SK-N-MC (cell line): ENCODE measurements around the gene KIF5A.
A peak's percentile ranks its signal among the peaks of the same experiment; 100 is the strongest.

Experiments used
- DNase-seq: peaks from one replicate; pipeline ENCODE4 v3.0.0-alpha.2; 2011; ENCODE audit warnings: low read depth, low spot score
- H3K27ac ChIP-seq: fragments of 200-600 bp; sonication (generic); 2 replicates; pipeline ENCODE4 v1.5.1; 2016; ENCODE audit warnings: mixed run types
- H3K36me3 ChIP-seq: fragments of 200-600 bp; sonication (generic); 2 replicates; pipeline ENCODE4 v1.6.1; 2017; ENCODE audit warnings: antibody characterized with exemption, low read length, mixed read lengths; ENCODE audit not compliant: insufficient read depth
- H3K4me3 ChIP-seq: fragments of 200-600 bp; sonication (generic); 2 replicates; pipeline ENCODE4 v1.5.1; 2016
- H3K9ac ChIP-seq: fragments of 200-600 bp; sonication (generic); 2 replicates; pipeline ENCODE4 v1.8.0; 2017; ENCODE audit warnings: mixed run types, mixed read lengths; ENCODE audit not compliant: insufficient read length
- H3K9me3 ChIP-seq: fragments of 200-600 bp; sonication (generic); 2 replicates; pipeline ENCODE4 v1.6.1; 2017; ENCODE audit warnings: low read depth, mild to moderate bottlenecking, antibody characterized with exemption, low read length, moderate library complexity, mixed read lengths
- EZH2 ChIP-seq: fragments of 200-600 bp; sonication (generic); IDR thresholded peaks from one replicate; pipeline ENCODE4 v1.6.1; 2017; ENCODE audit warnings: antibody characterized with exemption
- FOXP2 ChIP-seq: optimal IDR thresholded peaks from 2 replicates; pipeline ENCODE3; 2011; ENCODE audit warnings: mild to moderate bottlenecking, moderate library complexity; ENCODE audit not compliant: insufficient read depth; ENCODE audit errors: extremely low read length, control extremely low read depth
- POLR2AphosphoS5 ChIP-seq: IDR thresholded peaks from 2 replicates; pipeline ENCODE4 v1.6.1; 2012; ENCODE audit warnings: mild to moderate bottlenecking, low read depth, low read length, borderline replicate concordance

KIF5A gene

DNA sequence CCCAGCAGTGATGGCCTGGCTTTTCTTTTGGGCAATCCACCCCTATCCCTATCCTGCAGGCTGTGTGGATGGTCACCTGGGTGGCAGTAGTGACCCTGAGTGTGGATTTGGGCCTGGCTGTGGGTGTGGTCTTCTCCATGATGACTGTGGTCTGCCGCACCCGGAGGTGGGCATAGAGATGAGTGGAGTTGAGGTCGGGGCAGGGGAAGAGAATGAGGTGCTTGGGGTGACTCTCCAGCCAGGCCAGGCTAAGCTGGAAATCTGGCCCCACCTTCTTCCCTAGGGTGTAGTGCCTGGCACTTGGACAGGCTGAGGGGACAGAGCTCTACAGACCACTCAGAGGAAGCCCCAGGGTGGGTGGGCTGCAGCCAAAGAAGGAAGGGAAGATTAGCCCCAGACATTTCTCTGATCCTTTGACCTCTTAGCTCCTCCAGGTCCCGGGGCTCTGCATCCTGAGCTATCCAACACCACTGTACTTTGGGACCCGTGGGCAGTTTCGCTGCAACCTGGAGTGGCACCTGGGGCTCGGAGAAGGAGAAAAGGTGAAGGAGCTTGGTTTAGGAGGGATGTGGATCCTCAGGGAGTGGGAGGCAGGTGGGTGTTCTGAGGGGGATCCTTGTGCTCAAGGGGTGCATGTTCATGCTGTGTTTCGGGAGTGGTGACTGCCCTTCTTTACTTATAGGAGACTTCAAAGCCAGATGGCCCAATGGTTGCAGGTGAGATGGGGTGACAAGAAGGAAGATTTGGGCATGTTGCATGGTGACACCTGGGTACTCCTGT is 74.8 kb downstream of the KIF5A start:
- no peak for TF ChIP-seq POLR2AphosphoS5
- TF ChIP-seq FOXP2: no peak
- no peak for TF ChIP-seq EZH2
- no peaks in the 10 kb centered on the region; the same call in 1 of the 2 replicates for H3K36me3 ChIP-seq
- no peak overlapping the region for H3K9ac ChIP-seq
- no peak overlapping the region for H3K4me3 ChIP-seq
- H3K9me3 ChIP-seq: no peaks in the 10 kb centered on the region
- H3K27ac ChIP-seq: no peak overlapping the region
- DNase-seq: no peak

- H3K9ac ChIP-seq: no peak overlapping the region
- TF ChIP-seq POLR2AphosphoS5: no peak
- no peak for TF ChIP-seq EZH2
- no peak for TF ChIP-seq FOXP2
- no peak overlapping the region for H3K27ac ChIP-seq
- no peaks in the 10 kb centered on the region for H3K9me3 ChIP-seq
- no peak overlapping the region for H3K4me3 ChIP-seq
- H3K36me3 ChIP-seq: no peaks in the 10 kb centered on the region; the same call in 1 of the 2 replicates
- no peak for DNase-seq
Measured at GRCh38 chr12:57625261-57626032, 75.6 kb downstream of the KIF5A start.

DNA sequence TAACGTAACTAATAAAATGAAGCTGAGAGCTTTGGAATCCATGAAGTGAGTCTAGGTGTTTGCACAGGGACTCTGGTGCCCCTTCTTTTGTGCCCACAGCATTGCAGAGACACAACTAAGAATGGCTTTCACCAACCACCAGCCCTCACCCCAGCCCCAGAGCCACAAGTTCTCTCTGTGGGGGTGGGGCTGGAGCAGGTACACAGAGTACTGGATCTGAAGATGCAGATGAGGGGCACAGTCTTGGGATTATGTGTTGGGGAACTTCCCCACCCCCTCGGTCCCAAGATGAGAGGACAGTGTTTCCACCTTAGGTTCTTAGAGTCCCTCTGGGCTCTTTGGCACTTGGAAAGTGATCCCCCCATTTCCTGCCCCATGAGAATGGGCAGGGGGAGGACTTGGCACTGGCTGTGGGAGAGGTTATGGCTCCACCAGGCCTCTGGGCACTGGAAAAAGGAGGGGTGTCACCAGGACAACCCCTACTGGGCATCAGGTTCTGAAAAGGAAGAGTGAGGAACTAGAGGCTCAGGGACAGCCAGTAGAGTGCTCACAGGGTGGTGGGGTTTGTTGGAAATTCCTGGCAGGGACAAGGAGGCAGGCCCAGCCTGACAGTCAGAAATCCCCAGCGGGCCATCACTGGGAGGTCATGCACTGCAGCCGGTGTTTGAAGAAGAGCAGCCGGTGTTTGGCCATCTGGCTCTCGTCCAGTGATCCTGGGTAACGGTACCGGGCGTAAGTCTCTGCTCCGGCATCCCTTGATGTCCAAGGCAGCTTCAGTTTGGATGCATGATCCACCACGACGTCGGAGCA is 76.5 kb downstream of the KIF5A start:
- no peak for DNase-seq
- Histone ChIP-seq H3K4me3 (no peak overlapping the region), H3K9ac (no peak overlapping the region), H3K9me3 (no peaks in the 10 kb centered on the region), H3K27ac (no peak overlapping the region), H3K36me3 (no peaks in the 10 kb centered on the region; the same call in 1 of the 2 replicates)
- TF ChIP-seq POLR2AphosphoS5 (no peak), EZH2 (no peak), FOXP2 (no peak)

DNA sequence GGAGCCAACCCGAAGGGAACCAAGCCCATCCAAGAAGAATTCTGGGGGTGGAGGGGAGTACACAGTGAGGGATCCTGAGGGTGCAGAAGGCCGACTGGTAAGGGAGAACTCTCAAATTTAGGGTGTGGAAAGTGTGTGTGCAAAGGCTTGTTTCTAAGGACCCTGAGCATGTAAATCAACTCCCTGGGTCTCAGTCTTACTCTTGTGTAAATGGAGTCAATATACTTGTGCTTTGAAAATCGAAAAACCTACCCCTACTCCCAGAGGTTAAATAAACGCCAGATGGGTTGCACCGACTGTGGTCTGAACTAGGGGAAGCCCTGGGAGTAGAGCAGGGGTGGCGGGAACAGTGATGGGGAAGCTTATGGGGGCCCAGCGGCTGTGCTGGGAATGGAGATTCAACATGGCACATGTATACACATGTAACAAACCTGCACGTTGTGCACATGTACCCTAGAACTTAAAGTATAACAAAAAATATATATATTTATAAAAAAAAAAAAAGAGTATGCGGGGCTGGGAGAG is 77.1 kb downstream of the KIF5A start:
- TF ChIP-seq POLR2AphosphoS5 (no peak), FOXP2 (no peak), EZH2 (no peak)
- H3K9me3 ChIP-seq: no peaks in the 10 kb centered on the region
- H3K27ac ChIP-seq: no peak overlapping the region
- no peak overlapping the region for H3K4me3 ChIP-seq
- no peak for DNase-seq
- H3K36me3 ChIP-seq: no peaks in the 10 kb centered on the region; the same call in 1 of the 2 replicates
- H3K9ac ChIP-seq: no peak overlapping the region

DNA sequence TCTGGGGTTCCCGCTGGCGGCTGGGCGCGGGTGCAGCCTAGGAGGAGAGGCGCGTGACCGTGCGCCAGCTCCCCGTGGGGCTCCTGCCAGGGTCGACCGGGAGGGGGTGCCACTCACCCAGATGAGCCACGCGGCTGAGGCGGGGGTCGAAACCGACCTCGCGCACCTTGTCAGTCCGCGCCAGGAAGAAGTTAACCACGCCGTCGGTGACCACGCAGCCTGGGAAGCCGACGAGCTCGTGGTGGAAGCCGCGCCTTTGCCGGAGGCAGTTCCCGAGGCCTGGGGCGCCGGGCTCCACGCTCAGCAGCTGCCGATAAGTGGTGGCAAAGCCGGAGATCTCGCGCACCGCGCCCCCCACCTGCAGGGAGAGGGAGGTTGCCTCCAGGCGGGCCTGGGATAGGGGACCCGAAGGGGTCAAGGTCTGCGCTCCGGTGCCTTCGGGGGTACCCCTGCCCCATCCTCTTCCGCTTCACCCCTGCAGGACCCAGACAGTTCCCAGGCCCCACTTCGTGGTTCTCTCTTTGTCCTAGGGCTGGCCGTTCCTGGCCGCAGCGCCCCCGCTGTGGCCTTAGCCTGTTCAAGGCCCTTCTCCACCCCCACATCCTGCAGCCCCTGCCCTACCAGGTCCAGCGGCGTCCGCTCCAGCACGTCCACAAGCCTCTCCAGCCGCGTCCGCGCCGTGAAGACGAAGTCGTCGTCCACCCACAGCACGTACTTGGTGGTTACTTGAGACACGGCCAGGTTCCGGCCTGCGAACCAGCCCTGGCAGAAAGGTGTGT is 77.8 kb downstream of the KIF5A start:
- DNase-seq: no peak
- no peak overlapping the region for H3K27ac ChIP-seq
- no peak overlapping the region for H3K4me3 ChIP-seq
- H3K36me3 ChIP-seq: no peaks in the 10 kb centered on the region; the same call in 1 of the 2 replicates
- H3K9me3 ChIP-seq: no peaks in the 10 kb centered on the region
- no peak for TF ChIP-seq EZH2
- H3K9ac ChIP-seq: no peak overlapping the region

DNA sequence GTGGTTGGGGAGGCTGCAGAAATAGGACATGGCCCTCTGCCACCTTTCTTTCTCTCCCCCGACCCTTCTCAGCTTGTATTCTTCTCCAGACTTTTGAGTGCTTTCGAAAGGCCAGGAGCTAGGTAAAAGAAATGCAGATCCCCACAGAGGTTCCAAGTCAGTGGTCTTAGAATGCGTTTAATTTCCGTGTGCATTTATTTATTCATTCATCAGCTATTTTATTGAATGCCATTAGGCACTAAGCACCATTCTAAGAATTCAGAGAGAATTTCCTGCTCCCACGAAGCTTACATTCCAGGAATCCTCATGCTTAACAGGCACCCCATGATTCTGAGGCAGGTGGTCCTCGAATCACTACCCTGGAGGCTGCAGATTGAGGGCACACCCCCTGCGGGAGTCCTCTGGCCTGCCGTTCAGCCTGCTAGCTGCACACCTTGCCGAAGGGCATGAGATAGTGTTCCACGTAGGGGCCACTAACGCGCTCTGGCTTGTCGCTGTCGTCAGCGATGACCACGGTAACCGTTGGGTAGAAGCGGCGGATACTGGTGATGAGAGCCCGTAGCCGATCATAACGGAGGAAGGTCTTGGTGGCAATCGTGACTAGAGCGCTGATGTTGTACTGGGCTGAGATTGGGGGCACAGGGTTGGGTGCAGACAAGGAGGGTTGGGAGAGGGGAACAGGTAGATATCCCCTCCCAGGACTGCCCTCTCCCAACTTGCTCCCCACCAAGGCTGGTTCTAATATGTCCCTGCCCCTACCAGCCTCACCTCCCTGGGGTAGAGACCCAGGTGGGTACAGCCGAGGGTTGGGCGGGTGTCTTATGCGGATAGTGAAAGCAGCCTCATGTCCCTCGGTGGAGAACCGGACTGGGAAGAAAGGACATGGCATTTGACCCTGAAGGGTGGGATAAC is 78.7 kb downstream of the KIF5A start:
- no peak for TF ChIP-seq POLR2AphosphoS5
- TF ChIP-seq EZH2: no peak
- no peak for TF ChIP-seq FOXP2
- H3K36me3 ChIP-seq: no peaks in the 10 kb centered on the region; the same call in 1 of the 2 replicates
- DNase-seq: no peak

GRCh38 chr12:57629897-57630471 is 80.1 kb downstream of the KIF5A start:
- H3K4me3 ChIP-seq: no peak overlapping the region
- TF ChIP-seq FOXP2 (no peak), EZH2 (no peak), POLR2AphosphoS5 (no peak)
- H3K27ac ChIP-seq: 0 out of 2 replicates have a peak overlapping the region, but pooled peaks have one; percentile 71
- no peaks in the 10 kb centered on the region for H3K9me3 ChIP-seq
- no peak for DNase-seq
- no peaks in the 10 kb centered on the region; the same call in 1 of the 2 replicates for H3K36me3 ChIP-seq
- H3K9ac ChIP-seq: no peak overlapping the region

More for the DNA sequence above, 78.7 kb downstream of the KIF5A start:
- H3K9ac ChIP-seq: no peak overlapping the region
- no peaks in the 10 kb centered on the region for H3K9me3 ChIP-seq
- H3K4me3 ChIP-seq: no peak overlapping the region
- no peak overlapping the region for H3K27ac ChIP-seq
